Fibroblast of peridontal ligament (primary cell): ENCODE data around the gene MVB12B.

ENCODE experiments used
- DNase-seq: peaks from one replicate; pipeline ENCODE4 v3.0.0-alpha.2; 2010; ENCODE audit errors: extremely low read depth

The MVB12B gene

GRCh38 chr9:126407114-126407870, 80.7 kb downstream of the MVB12B start:
- no peak for DNase-seq

DNA sequence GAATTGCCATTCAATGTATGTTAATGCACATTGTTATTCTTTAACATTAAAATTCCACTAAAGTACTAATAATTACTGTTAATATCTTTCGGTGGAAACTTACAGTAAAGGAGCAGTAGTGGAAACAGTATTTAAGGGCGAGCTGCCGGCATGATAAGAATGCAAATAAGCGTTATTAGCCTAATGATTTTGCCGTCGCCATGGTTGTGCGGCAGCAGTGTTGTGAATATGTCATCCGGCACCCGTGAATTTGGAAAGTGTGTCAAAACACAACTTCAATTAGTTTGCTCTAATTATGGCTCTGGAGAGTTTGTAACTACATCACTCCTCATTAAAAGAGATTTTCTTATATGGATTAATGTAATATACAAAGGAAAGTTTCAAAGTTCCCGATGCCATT, 81.4 kb downstream of the MVB12B start:
- DNase-seq: no peak

- DNase-seq: no peak
These were observed 83.6 kb downstream of the MVB12B start for GRCh38 chr9:126410229-126410628.

- DNase-seq: peak; percentile 74
These were observed 84.8 kb downstream of the MVB12B start for GRCh38 chr9:126411225-126411947.

DNA sequence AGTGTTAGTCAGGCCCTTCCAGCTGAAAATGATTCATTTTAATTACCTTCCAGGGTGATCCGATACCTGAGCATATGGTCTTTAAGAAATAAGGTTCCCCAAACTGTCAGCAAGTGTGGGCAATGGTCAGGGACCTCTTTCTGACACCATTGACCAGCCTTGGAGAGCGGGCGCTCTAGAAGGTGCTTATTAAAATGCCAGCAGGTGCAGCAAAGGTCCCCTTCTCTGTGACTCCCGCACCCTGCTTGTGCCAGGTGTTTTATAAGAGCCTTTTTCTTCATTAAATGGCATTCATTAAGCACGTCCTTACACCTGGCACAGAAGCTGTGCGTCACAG, 85.3 kb downstream of the MVB12B start:
- DNase-seq: no peak

DNA sequence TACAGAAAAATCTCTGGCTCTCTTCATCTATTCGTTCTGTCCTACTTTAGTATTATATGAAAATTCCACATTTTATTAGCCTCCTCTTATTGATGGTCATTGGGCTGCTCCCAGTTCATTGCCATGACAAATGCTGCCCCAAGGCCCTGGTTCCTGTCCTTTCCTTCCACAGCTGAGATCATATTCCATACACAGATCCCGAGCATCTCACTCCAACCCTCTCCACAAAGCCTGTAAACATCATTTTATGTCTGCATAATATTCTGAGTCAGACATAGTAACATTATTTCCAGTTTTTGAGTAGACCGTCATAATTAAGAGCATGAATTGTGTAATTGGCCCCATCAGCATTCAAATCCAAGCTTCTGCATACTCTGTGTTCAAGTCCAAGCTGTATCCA, 86.3 kb downstream of the MVB12B start:
- DNase-seq: no peak

GRCh38 chr9:126413391-126414068, 86.9 kb downstream of the MVB12B start:
- no peak for DNase-seq

DNA sequence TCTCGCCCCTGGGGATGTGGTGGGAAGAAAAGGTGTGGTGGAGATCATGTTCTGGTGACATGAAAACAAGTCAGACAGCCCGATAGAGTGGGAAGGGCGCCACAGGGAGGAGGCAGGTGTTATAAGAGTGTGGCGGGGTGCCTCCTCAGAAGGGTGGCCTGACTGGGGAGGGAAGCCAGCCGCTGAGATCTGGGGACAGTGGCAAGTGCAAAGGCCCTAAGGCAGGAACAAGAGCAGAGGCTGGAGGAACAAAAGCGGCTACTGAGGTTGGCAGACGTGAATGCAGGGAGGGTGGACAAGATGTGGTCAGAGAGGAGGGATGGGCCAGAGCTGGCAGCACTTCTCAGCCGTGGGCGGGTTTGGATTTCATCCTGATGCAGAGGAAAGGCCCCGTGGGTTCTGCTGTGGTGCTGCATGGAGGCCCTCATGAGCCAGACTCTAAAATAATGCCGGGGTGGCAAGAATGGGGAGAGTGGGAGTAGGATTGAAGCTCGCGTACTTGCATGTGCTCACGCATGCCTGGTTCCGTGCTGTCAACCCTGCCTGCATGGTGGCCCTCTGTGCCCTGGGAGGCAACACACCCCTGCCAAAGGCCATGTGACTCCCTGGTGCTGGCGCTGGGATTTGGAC, 89.2 kb downstream of the MVB12B start:
- DNase-seq: no peak

- no peak for DNase-seq
These were observed 90.4 kb downstream of the MVB12B start for GRCh38 chr9:126417043-126417442.

DNA sequence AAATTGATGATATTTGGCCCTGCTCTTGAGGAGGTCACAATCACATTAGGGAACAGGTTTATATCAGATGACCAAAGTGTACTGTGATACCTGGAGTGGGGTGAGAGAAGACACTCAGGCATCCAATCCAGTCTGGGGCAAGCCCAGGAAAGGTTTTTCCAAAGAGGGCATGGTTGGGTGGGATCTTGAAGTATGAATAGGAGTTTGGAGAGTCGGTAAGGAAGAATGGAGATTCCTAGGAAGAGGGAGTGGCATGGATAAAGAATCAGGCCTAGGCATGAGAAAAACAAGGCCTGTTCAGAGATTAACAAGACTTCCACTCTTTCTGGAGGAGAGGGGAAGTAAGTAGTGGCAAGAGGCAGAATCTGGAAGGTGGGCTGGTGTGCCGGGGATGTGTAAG, 91.1 kb downstream of the MVB12B start:
- no peak for DNase-seq

GRCh38 chr9:126418608-126419007, 92.0 kb downstream of the MVB12B start:
- DNase-seq: no peak

GRCh38 chr9:126419475-126419874, 92.8 kb downstream of the MVB12B start:
- no peak for DNase-seq

GRCh38 chr9:126420135-126420534, 93.5 kb downstream of the MVB12B start:
- no peak for DNase-seq

GRCh38 chr9:126420643-126421564, 94.3 kb downstream of the MVB12B start:
- DNase-seq: peak; percentile 8

DNA sequence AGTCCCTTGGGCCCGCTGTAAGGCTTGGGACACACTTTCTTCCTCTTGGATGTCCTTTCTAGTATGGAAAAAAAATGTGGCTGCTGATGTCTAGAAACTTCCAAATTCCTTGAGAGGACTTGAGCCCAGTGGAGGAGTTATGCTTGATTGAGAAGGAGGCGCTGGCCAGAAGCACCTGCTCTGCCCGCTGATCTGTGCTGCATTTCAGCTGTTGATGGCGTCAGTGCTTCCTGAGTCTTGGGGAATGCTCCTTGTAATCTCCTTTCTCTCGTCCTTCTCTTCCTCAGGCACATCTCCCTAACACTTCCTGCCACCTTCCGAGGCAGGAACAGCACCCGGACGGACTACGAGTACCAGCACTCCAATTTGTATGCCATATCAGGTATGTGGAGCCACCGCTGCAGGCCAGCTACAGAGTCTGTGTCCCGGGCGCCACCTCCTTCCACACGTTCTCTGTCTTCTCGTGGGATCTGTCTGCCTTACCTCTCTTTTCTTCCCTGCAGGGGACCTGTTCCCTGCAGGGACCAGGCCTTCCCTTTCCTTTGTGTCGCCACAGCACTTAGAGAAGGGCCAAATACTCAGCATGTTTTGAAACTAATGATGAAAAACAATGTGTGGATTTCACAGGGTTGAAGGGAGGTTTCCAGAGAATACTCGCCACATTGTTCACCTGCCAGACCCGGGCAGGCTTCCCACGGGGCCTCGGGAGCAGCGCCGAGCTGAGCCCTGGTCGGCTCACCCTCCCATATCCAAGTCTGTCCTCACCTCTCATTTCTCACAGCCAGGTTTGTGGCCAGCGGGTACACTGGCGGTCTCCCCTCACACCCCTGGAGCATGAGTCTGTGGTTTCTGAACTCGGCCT, 95.2 kb downstream of the MVB12B start:
- DNase-seq: no peak

- DNase-seq: no peak
These were observed 96.7 kb downstream of the MVB12B start for GRCh38 chr9:126423142-126423915.

DNA sequence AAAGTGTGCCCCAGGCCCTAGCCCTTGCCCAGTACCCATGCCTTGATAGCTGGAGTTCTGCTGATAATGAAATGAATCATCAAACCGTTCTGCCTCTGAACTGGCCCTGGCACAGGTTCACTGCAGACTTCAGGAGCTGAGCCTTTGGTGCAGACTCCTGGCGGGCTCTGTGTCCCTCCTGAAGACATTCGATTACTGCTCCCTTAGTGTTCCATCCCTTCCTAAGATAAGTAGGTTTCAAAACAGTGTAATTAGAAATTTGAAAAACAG, 97.2 kb downstream of the MVB12B start:
- DNase-seq: no peak

DNA sequence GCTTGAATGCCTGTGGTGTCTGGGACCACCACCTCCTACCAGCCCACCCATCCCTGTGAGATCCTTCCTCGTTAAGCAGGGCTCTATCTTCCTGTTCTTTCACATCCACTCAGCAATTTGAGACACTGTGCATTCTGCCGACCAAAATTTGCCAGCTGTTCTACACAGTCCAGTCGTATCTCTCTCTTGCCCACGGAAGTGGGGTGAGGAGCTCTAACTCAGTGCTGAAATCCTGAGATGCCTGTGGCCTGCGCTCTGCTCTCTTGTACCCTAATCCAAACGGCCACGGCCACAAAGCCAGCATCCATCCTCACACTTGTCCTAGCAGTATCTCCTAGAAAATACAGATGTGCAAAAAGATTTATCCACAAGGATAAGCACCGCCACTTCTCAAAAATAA, 97.9 kb downstream of the MVB12B start:
- no peak for DNase-seq

- DNase-seq: no peak
These were observed 102.0 kb downstream of the MVB12B start for GRCh38 chr9:126428534-126429175.
